ENCODE results near the gene MPG. TPM values are rescaled to one million over a fixed set of nuclear protein-coding genes. Genes with fewer than 3 reads are reported as not detected.
"Not testable (repeated sequence)": the region's sequence is repeated elsewhere in the genome, so short reads cannot be mapped to it uniquely, and the experiment has no call there.

MPG gene
- total and polyA plus RNA-seq, 12 donors = 32.2 to 88.5 (median 41.1) TPM

DNA sequence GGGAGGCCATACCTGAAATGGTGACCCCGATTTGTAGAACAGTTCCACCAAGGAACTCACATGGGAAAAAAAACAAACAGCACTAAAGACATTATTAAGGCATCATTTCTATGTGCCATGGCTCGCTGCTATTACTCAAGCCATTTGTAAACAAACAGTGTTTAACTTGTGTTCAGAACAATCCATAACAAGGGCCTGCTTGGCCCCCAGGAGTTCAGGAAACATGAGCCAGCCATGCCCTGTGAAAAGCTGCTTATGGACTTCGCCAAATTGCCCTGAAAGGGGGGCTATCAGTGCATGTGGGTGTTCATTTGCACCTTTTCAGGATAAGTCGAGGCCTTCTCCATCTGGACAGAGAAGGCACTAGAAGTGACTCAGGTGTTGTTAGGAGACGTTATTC lies 32.6 kb upstream of the MPG start:
- Histone ChIP-seq H3K27ac (no peak overlapping the region), H3K36me3 (peaks cover 0 to 67% (median 12%) of the 10 kb centered on the region in 9 donors), H3K27me3 (no peaks in the 10 kb centered on the region), H3K4me1 (no peaks in the 10 kb centered on the region), H3K4me3 (no peak overlapping the region), H3K9me3 (no peaks in the 10 kb centered on the region)
- TF ChIP-seq, protein P1, sequence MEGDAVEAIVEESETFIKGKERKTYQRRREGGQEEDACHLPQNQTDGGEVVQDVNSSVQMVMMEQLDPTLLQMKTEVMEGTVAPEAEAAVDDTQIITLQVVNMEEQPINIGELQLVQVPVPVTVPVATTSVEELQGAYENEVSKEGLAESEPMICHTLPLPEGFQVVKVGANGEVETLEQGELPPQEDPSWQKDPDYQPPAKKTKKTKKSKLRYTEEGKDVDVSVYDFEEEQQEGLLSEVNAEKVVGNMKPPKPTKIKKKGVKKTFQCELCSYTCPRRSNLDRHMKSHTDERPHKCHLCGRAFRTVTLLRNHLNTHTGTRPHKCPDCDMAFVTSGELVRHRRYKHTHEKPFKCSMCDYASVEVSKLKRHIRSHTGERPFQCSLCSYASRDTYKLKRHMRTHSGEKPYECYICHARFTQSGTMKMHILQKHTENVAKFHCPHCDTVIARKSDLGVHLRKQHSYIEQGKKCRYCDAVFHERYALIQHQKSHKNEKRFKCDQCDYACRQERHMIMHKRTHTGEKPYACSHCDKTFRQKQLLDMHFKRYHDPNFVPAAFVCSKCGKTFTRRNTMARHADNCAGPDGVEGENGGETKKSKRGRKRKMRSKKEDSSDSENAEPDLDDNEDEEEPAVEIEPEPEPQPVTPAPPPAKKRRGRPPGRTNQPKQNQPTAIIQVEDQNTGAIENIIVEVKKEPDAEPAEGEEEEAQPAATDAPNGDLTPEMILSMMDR (IDR thresholded peaks at IDR 0.05) = no peak
- intact Hi-C loops (cut with DNase I) = no loop called here
- WGBS, 2 donors = 95 to 98% methylated on average over 5 of the region's 5 CpGs
- no peak for DNase-seq
- no peak for ATAC-seq

DNA sequence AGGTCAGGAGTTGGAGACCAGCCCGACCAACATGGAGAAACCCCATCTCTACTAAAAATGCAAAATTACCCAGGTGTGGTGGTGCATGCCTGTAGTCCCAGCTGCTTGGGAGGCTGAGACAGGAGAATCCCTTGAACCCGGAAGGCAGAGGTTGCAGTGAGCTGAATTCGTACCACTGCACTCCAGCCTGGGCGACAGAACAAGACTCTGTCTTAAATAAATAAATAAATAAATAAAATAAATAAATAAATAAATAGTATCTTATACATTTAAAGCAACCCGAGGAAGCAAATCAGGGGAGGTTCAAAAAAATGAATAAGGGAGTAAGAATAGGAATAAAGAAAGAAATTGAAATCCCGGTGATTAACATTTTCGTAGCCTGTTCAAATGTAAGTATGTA lies 31.5 kb upstream of the MPG start:
- intact Hi-C loops (cut with DNase I); H3K4me3 ChIP-seq; H3K9me3 ChIP-seq; DNase-seq; H3K4me1 ChIP-seq; H3K27me3 ChIP-seq; H3K27ac ChIP-seq; ATAC-seq: not testable (repeated sequence)
- H3K36me3 ChIP-seq = peaks cover 0 to 78% (median 12%) of the 10 kb centered on the region in 9 donors
- 98% methylated on average over 7 of the region's 7 CpGs for WGBS, 2 donors

DNA sequence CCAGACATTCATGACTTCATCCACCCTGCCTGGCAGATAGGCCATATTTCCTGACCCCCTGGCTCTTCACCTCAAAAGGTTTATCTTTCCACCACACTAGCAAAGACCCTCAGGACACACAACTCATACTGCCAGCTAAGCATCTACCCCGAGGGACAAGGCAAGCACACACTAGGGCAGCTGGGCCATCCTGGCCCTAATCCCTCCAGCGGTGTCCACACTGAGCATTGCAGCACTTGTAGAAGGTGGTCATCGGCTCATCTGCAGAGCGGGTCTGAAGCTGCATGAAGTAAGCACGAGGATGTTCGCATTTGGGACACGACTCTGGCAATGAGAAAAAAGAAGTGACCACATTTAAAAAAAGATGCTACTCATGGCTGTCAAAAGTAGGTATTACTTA lies 30.8 kb upstream of the MPG start:
- peaks cover 0 to 14% (median 7%) of the 10 kb centered on the region in 9 donors for H3K4me1 ChIP-seq
- no peak overlapping the region for H3K4me3 ChIP-seq
- peaks cover 0 to 77% (median 12%) of the 10 kb centered on the region in 9 donors for H3K36me3 ChIP-seq
- 94 to 97% methylated on average over 7 of the region's 7 CpGs for WGBS, 2 donors
- H3K27me3 ChIP-seq = no peaks in the 10 kb centered on the region
- DNase-seq (no peak), ATAC-seq (no peak)
- H3K27ac ChIP-seq = no peak overlapping the region
- H3K9me3 ChIP-seq = no peaks in the 10 kb centered on the region
- TF ChIP-seq, protein P1 (IDR thresholded peaks at IDR 0.05) = no peak
- intact Hi-C loops (cut with DNase I) = no loop called here

GRCh38 chr16:50769-51591 lies 27.0 kb upstream of the MPG start:
- 89 to 90% methylated on average over 15 of the region's 15 CpGs for WGBS, 2 donors
- intact Hi-C loops (cut with DNase I) = no loop called here
- DNase-seq = no peak
- Histone ChIP-seq H3K27ac (no peak overlapping the region), H3K9me3 (no peaks in the 10 kb centered on the region), H3K4me3 (no peak overlapping the region), H3K4me1 (peaks cover 0 to 29% (median 21%) of the 10 kb centered on the region in 9 donors), H3K27me3 (no peaks in the 10 kb centered on the region), H3K36me3 (peaks cover 0 to 56% (median 7%) of the 10 kb centered on the region in 9 donors)
- no peak for ATAC-seq
- TF ChIP-seq, protein P1 (IDR thresholded peaks at IDR 0.05) = no peak
